Chondrocyte (in vitro differentiated cells): Measurements from ENCODE around the gene SLC27A4. TPM values are rescaled to one million over a fixed set of nuclear protein-coding genes. Genes with fewer than 3 reads are reported as not detected.

Experiments
- DNase-seq: peaks from one replicate; pipeline ENCODE4 v3.0.0; 2021; ENCODE audit warnings: mixed read lengths, low spot score
- H3K27ac Mint-ChIP-seq: one replicate; pipeline ENCODE4 v1.8.0; 2021; ENCODE audit warnings: mild to moderate bottlenecking, moderate library complexity, mixed read lengths; ENCODE audit not compliant: unreplicated experiment
- H3K27me3 Mint-ChIP-seq: 2 replicates; pipeline ENCODE4 v1.8.0; 2021; ENCODE audit warnings: low read depth, mixed read lengths
- H3K36me3 Mint-ChIP-seq: 2 replicates; pipeline ENCODE4 v1.8.0; 2021; ENCODE audit warnings: low read depth, mixed read lengths
- H3K4me1 Mint-ChIP-seq: 2 replicates; pipeline ENCODE4 v1.8.0; 2021; ENCODE audit warnings: low read depth, mild to moderate bottlenecking, mixed read lengths
- H3K4me3 Mint-ChIP-seq: one replicate; pipeline ENCODE4 v1.8.0; 2021; ENCODE audit warnings: mild to moderate bottlenecking, moderate library complexity, mixed read lengths; ENCODE audit not compliant: unreplicated experiment
- H3K9me3 Mint-ChIP-seq: 2 replicates; pipeline ENCODE4 v1.8.0; 2021; ENCODE audit warnings: low read depth, mixed read lengths
- CTCF ChIP-seq: fragments of 200-600 bp; sonication (generic); IDR thresholded peaks from 2 replicates; pipeline ENCODE4 v1.5.0; 2021; ENCODE audit warnings: antibody characterized with exemption, mild to moderate bottlenecking, moderate library complexity
- total RNA-seq: library from RNA; stranded (reverse); gene quantifications from 3 replicates; pipeline ENCODE4 v1.2.1, GENCODE V29; 2021

SLC27A4 gene
- total RNA-seq, 1 donor from 2014 or later, result 42.1 TPM

GRCh38 chr9:128383791-128384190 is 43.5 kb downstream of the SLC27A4 start:
- DNase-seq, result no peak
- Mint-ChIP-seq H3K9me3 (no peaks in the 10 kb centered on the region), H3K4me1 (peaks cover 7% of the 10 kb centered on the region), H3K36me3 (peaks cover 19% of the 10 kb centered on the region), H3K4me3 (no peak overlapping the region), H3K27ac (no peak overlapping the region), H3K27me3 (no peaks in the 10 kb centered on the region)
- no peak for TF ChIP-seq CTCF

GRCh38 chr9:128384801-128385495 is 44.6 kb downstream of the SLC27A4 start:
- no peaks in the 10 kb centered on the region for H3K27me3 Mint-ChIP-seq

GRCh38 chr9:128385496-128386460 is 45.5 kb downstream of the SLC27A4 start:
- no peak overlapping the region for H3K27ac Mint-ChIP-seq
- H3K4me1 Mint-ChIP-seq, result peaks cover 7% of the 10 kb centered on the region
- H3K9me3 Mint-ChIP-seq, result no peaks in the 10 kb centered on the region
- no peak for DNase-seq
- no peak overlapping the region for H3K4me3 Mint-ChIP-seq
- no peaks in the 10 kb centered on the region for H3K27me3 Mint-ChIP-seq
- peaks cover 24% of the 10 kb centered on the region for H3K36me3 Mint-ChIP-seq
- no peak for TF ChIP-seq CTCF

More at GRCh38 chr9:128384801-128385495, 44.6 kb downstream of the SLC27A4 start:
- Mint-ChIP-seq H3K4me1 (peaks cover 7% of the 10 kb centered on the region), H3K27ac (no peak overlapping the region), H3K9me3 (no peaks in the 10 kb centered on the region), H3K36me3 (peaks cover 24% of the 10 kb centered on the region), H3K4me3 (no peak overlapping the region)
- TF ChIP-seq CTCF, result no peak
- DNase-seq, result no peak

GRCh38 chr9:128388150-128388549 is 47.8 kb downstream of the SLC27A4 start:
- no peak overlapping the region for H3K27ac Mint-ChIP-seq
- H3K9me3 Mint-ChIP-seq, result no peaks in the 10 kb centered on the region
- no peak for TF ChIP-seq CTCF
- no peaks in the 10 kb centered on the region for H3K27me3 Mint-ChIP-seq
- no peak overlapping the region for H3K4me3 Mint-ChIP-seq
- H3K4me1 Mint-ChIP-seq, result no peaks in the 10 kb centered on the region
- no peak for DNase-seq
- peaks cover 29% of the 10 kb centered on the region for H3K36me3 Mint-ChIP-seq

- Mint-ChIP-seq H3K27me3 (peaks cover 3% of the 10 kb centered on the region), H3K27ac (no peak overlapping the region), H3K36me3 (peaks cover 29% of the 10 kb centered on the region), H3K9me3 (no peaks in the 10 kb centered on the region), H3K4me1 (no peaks in the 10 kb centered on the region), H3K4me3 (no peak overlapping the region)
- no peak for DNase-seq
- TF ChIP-seq CTCF, result no peak
These were observed 49.2 kb downstream of the SLC27A4 start for GRCh38 chr9:128389395-128390149.
